HL-60 (cell line): ENCODE data around the gene GOLGA6L24.
"Not testable (repeated sequence)": the region's sequence is repeated elsewhere in the genome, so short reads cannot be mapped to it uniquely, and the experiment has no call there.

Source experiments
- SPI1 ChIP-seq: IDR thresholded peaks from 2 replicates; pipeline ENCODE4 v1.6.1; 2012; ENCODE audit warnings: low read depth, mild to moderate bottlenecking, borderline replicate concordance
- TF ChIP-seq, protein P1 (sequence below): IDR thresholded peaks from one replicate; pipeline ENCODE4 v1.5.1; 2011; ENCODE audit warnings: low read length, control low read depth, inconsistent platforms; ENCODE audit not compliant: insufficient read depth

GRCh38 chr15:28319725-28320124, 38.2 kb downstream of the GOLGA6L24 start:
- TF ChIP-seq, protein P1, sequence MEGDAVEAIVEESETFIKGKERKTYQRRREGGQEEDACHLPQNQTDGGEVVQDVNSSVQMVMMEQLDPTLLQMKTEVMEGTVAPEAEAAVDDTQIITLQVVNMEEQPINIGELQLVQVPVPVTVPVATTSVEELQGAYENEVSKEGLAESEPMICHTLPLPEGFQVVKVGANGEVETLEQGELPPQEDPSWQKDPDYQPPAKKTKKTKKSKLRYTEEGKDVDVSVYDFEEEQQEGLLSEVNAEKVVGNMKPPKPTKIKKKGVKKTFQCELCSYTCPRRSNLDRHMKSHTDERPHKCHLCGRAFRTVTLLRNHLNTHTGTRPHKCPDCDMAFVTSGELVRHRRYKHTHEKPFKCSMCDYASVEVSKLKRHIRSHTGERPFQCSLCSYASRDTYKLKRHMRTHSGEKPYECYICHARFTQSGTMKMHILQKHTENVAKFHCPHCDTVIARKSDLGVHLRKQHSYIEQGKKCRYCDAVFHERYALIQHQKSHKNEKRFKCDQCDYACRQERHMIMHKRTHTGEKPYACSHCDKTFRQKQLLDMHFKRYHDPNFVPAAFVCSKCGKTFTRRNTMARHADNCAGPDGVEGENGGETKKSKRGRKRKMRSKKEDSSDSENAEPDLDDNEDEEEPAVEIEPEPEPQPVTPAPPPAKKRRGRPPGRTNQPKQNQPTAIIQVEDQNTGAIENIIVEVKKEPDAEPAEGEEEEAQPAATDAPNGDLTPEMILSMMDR: not testable (repeated sequence)
- not testable (repeated sequence) for TF ChIP-seq SPI1
